Activated T-cell treated with anti-CD3 and anti-CD28 coated beads for 1 hour (primary cell): Measurements from ENCODE around the gene PRSS33.
A peak's percentile ranks its signal among the peaks of the same experiment; 100 is the strongest.

Experiments used
- DNase-seq: peaks from one replicate; pipeline ENCODE4 v3.0.0-alpha.2; 2020; ENCODE audit warnings: low read depth

The PRSS33 gene

GRCh38 chr16:2761886-2762583 lies 25.3 kb downstream of the PRSS33 start:
- no peak for DNase-seq

DNA sequence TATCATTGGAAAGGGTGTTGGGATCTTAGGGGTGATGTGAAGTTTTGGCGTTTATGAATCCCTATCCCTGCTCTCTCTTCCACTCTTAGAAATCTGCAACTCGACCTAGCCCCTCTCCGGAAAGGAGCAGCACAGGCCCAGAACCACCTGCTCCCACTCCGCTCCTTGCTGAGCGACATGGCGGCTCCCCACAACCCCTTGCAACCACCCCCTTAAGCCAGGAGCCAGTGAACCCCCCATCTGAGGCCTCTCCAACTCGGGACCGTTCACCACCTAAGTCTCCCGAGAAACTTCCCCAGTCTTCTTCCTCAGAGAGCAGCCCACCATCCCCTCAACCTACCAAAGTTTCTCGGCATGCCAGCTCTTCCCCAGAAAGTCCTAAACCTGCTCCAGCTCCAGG lies 25.9 kb downstream of the PRSS33 start:
- DNase-seq: no peak

- no peak for DNase-seq
Observed at GRCh38 chr16:2757344-2757743, 30.0 kb downstream of the PRSS33 start.

DNA sequence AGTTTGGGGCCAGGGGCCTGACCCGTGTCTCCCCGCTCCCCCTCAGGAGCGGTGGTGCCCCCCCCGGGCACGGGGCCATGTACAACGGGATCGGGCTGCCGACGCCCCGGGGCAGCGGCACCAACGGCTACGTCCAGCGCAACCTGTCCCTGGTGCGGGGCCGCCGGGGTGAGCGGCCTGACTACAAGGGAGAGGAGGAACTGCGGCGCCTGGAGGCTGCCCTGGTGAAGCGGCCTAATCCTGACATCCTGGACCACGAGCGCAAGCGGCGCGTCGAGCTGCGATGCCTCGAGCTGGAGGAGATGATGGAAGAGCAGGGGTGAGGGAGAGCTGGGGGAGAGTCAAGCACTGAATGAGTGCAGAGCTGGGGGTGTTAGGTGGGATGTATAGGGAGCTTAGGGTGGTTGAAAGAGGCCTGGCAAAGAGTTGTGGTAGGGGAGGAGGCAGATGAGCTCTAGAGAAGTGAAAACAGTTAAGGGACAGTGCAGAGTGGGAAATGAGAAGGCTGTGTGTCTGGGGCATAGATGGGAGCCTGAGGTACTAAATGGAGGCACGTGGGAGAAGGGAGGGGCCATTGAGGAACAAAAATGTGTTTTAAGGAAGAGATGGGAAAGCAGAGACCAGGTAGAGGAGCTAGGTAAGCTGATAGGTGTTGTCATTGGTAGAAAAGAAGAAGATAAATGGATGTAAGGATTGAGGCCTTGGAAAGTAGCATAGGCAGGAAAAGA lies 30.9 kb downstream of the PRSS33 start:
- DNase-seq: no peak

GRCh38 chr16:2755158-2755557 lies 32.2 kb downstream of the PRSS33 start:
- no peak for DNase-seq

DNA sequence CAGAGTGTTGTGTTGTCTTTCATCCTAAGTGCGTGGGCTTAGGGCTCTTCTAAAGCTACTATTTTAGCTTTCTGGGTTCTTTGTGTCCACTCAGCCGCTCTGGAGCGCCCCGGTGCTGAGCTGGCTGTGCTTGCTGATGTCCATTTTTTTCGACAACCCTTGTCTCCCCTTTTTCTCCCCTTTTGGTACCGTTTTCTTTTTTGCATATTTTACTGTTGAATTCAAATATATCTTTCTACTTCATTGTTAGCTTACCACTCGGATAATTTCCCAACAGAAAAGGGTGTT lies 33.7 kb downstream of the PRSS33 start:
- no peak for DNase-seq

GRCh38 chr16:2752850-2753732 lies 34.3 kb downstream of the PRSS33 start:
- DNase-seq: peak; percentile 49

- peak; percentile 89 for DNase-seq
Observed at GRCh38 chr16:2752035-2752849, 35.1 kb downstream of the PRSS33 start, which contains the start of gene SRRM2. SRRM2 (plus strand) TSS chr16:2752638; CDS start chr16:2756365, 3,727 bp downstream.

DNA sequence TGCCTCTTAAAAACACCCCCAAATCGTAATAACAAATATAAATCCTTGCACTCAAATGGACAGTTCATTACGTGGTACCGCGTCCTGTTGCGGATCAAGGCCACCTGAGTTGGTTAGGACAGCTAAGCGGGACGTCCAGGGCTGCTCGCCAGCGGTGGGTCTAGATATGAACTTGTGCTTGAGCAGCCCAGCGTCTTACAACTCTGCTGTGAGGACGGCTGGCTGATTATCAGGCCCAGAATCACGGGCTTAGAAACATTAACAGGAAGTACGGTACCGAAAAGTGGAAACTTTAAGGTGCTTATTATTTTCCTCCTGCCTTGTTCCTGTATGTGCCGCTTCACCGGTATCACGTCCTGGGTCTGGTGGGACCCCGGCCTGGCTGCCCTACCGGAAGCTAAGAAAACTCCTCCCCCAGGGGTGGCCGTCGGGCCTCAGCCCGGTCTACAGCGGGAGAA lies 35.8 kb downstream of the PRSS33 start:
- no peak for DNase-seq

DNA sequence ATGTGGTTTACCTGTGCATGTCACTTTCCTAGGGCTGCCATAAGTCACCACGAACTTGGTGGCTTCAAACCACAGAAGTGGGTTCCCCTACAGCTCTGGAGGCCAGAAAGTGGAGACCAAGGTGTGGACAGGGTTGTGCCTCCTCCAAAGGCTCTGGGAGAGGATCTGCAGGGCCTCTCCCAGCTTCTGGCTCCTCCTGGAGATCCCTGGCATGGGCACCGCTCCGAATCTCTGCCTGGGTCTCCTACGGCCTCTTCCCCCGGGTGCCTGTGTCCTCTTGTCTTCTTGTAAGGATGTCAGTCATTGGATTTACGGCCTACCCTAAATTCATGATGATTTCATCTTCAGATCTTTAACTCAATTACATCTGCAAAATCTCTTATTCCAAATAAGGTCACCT lies 37.4 kb downstream of the PRSS33 start:
- DNase-seq: no peak

GRCh38 chr16:2749476-2749875 lies 37.9 kb downstream of the PRSS33 start:
- no peak for DNase-seq

GRCh38 chr16:2748757-2749455 lies 38.5 kb downstream of the PRSS33 start:
- DNase-seq: no peak

- DNase-seq: no peak
Observed at GRCh38 chr16:2745961-2746360, 41.4 kb downstream of the PRSS33 start.

GRCh38 chr16:2745116-2745890 lies 42.1 kb downstream of the PRSS33 start:
- no peak for DNase-seq

- DNase-seq: no peak
Observed at GRCh38 chr16:2744711-2745110, 42.6 kb downstream of the PRSS33 start.

GRCh38 chr16:2743007-2743810 lies 44.2 kb downstream of the PRSS33 start:
- DNase-seq: no peak

DNA sequence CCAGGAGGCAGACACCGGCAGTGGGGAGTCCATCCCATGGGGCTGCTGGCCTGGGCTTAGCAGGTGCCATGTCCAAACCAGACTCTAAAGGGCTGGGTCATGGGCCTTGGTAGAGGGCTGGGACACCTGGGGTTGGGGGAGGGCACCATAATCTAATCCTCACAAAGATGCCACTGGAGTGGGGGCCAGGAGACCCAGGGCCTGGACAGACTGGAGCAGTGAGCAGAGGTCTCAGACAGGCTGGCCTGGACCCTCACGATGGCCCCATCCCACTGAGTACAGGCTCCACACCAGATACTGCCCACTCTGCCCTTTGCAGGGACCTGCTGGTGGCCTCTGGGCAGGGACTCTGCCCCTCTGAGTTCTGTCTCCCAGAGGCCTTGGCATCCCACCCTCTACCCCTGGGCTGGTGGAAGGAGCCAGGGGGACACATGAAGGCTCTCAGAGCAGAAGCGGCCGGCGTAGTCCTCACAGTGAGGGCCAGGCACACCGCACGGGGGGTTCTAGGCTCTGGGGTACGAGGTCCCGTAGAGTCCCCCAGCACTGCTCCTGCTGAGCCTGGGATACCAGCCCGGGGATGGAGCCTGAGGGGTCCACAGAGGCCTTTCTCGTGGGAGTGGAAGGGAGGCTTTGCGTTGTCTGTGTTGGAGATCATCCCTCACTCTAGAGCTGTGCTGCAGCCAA lies 44.9 kb downstream of the PRSS33 start:
- DNase-seq: no peak

- no peak for DNase-seq
Observed at GRCh38 chr16:2741168-2741567, 46.2 kb downstream of the PRSS33 start.

DNA sequence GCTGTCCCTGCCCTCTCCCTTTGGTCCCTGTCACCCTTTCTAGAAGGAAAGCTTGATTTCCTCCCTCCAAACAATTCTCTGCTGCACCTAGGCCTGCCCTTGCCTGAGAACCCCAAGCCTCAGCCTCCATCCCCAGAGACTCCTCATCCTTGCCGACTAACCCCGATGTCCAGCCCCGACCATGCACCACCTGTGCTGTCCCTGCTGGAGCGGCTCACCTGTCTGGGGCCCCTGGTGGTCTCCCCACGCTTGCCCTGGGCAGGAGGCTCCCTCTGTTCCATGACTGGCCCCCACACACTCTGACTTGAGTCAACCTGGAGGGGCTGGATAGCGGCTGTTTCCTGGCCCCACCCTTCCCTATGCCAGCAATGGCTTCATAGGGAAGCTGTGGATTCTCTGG lies 46.9 kb downstream of the PRSS33 start:
- DNase-seq: no peak
